Skeletal muscle satellite cell (primary cell): ENCODE measurements around the gene STX12. TPM values are rescaled to one million over a fixed set of nuclear protein-coding genes. Genes with fewer than 3 reads are reported as not detected.

Source experiments
- H3K27me3 ChIP-seq: 2 replicates; pipeline ENCODE4 v1.7.0; 2013; ENCODE audit warnings: low read length; ENCODE audit not compliant: control insufficient read depth, insufficient read depth
- H3K36me3 ChIP-seq: 2 replicates; pipeline ENCODE4 v1.7.0; 2013; ENCODE audit warnings: mild to moderate bottlenecking, control low read depth, low read length; ENCODE audit not compliant: insufficient read depth
- H3K4me1 ChIP-seq: 2 replicates; pipeline ENCODE4 v1.7.0; 2013; ENCODE audit warnings: low read length; ENCODE audit not compliant: control insufficient read depth, insufficient read depth
- H3K4me2 ChIP-seq: 2 replicates; pipeline ENCODE4 v1.7.0; 2013; ENCODE audit warnings: mild to moderate bottlenecking, low read length
- H3K4me3 ChIP-seq: 2 replicates; pipeline ENCODE4 v1.7.0; 2013; ENCODE audit warnings: low read length
- H3K9ac ChIP-seq: 2 replicates; pipeline ENCODE4 v1.7.0; 2013; ENCODE audit warnings: mild to moderate bottlenecking, low read depth, low read length, moderate library complexity
- H3K9me3 ChIP-seq: replicated peaks from 2 replicates; pipeline ENCODE4 v1.7.0; 2013; ENCODE audit warnings: mild to moderate bottlenecking, control low read depth, low read length
- small RNA-seq: library from RNA; depleted of rRNA; stranded (forward); fragments of <200 nt; gene quantifications from one replicate; pipeline ENCODE3, GENCODE V24; 2012

The STX12 gene

DNA sequence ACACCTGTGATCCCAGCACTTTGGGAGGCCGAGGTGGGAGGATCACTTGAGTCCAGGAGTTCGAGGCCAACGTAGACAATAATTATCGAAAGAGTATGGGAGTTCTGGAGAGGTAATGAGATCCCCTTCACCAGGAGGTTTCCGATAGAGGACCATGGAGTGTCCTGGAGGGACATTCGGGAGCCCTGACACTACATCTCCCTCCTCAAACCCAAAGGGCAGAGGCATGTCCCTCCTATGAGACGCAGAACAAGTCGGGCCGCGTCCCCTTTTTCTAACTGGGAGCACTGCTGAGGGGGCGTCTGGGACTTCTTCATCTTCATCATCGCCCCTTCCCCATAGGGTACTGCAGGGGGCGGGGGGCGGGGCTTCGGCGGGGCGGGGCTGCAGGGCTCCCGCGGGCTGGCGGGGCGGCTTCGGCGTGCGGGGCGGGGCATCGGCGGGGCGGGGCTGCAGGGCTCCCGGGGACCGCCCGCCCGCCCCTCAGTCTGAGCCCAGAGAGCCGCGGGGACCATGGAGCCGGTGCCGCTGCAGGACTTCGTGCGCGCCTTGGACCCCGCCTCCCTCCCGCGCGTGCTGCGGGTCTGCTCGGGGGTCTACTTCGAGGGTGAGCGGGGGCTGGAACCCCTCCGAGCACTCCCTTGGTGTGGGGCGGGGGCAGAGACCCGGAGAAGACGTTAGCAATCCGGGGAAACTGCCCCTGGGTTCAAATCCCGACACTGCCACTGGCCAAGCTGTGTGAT lies 99.2 kb downstream of the STX12 start, which contains the start of gene THEMIS2:
THEMIS2 (plus strand) TSS at position 486 of the 743 bp plus-strand sequence; CDS start at position 514, 28 bp downstream.
- peaks cover 19% of the 10 kb centered on the region for H3K4me1 ChIP-seq

DNA sequence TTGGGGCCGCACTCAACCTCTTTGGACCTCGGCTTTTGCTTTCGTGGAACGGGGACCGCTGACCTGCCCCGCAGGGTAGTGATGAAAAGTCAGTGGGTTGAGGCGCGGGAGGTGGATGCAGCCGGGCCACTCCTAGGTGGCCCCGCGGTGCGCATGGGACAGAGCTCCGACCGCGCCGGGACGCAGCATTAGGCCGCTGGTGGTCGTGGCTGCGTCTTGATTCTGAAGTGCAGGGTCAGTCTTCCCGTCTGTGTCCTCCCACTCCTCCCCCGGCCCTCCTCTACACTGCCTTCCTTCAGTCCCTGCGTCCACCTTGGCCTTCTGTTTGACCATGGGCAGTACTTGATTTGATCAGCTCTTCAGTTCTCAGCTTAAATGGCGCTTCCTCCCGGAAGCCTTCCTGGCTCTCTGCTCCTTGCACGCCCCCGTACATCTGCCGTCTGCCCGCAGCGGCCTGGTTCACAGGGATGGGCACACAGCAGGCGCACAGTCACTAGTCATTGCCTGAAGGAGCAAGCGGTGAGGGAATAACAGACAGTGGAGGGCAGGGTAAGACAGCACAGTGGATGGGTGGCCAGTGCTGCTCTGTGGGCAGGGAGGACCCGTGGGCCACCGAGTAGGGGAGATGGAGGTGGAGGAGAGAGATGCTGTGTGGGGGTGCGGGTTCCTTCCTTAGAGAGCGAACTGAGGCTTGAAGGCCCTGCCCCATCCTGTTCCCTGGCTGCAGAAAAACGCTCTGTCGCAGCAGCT lies 100.0 kb downstream of the STX12 start:
- H3K4me3 ChIP-seq, result peak overlapping the region; percentile 84
- peak overlapping the region; percentile 98 for H3K4me2 ChIP-seq
- peaks cover 19% of the 10 kb centered on the region for H3K4me1 ChIP-seq
- no peaks in the 10 kb centered on the region for H3K27me3 ChIP-seq
- H3K9me3 ChIP-seq, result no peaks in the 10 kb centered on the region
- peaks cover 2% of the 10 kb centered on the region for H3K36me3 ChIP-seq
- peak overlapping the region; percentile 84 for H3K9ac ChIP-seq

More for the DNA sequence above, 99.2 kb downstream of the STX12 start, which contains the start of gene THEMIS2:
- no peaks in the 10 kb centered on the region for H3K27me3 ChIP-seq
- peak within 1 kb of the TSS; percentile 84 for H3K4me3 ChIP-seq
- H3K36me3 ChIP-seq, result peaks cover 2% of the 10 kb centered on the region
- no peaks in the 10 kb centered on the region for H3K9me3 ChIP-seq
- H3K9ac ChIP-seq, result peak within 1 kb of the TSS; percentile 84
- peak within 1 kb of the TSS; percentile 98 for H3K4me2 ChIP-seq

DNA sequence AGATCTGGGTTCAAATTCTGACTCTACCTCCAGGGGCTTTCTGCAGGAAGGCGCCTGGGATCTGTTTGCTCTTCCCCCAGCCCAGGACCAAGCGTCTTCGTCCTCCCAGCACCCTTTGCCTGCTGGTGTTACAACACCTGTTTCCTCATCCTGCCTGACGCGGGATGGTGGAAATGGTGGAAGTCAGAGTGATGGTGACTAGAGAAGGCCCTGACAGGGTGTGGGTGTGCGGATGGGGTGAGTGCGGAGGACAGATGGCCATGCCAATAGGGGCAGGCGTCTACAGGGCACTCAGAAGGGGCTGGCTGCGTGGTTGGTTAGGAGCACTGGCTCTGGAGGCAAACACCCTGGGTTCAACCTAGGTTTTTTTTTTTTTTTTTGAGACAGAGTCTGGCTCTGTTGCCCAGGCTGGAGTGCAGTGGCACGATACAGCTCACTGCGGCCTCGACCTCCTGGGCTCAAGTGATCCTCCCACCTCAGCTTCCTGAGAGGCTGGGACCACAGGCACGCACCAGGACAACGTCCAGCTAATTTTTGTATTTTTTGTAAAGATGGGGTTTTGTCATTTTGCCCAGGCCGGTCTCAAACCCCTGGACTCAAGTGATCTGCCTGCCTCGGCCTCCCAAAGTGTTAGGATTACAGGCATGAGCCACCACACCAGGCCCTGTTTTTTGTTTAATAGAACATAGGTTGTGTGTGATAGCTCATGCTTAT lies 100.8 kb downstream of the STX12 start:
- H3K4me2 ChIP-seq, result peak overlapping the region; percentile 98
- no peaks in the 10 kb centered on the region for H3K9me3 ChIP-seq
- H3K36me3 ChIP-seq, result peaks cover 2% of the 10 kb centered on the region
- H3K4me1 ChIP-seq, result peaks cover 19% of the 10 kb centered on the region
- H3K27me3 ChIP-seq, result no peaks in the 10 kb centered on the region
- peak overlapping the region; percentile 84 for H3K4me3 ChIP-seq
- H3K9ac ChIP-seq, result peak overlapping the region; percentile 84

Small RNAs within 50 kb of the gene (small RNA-seq; reads per million reads assigned to genes)
- 0.77 reads per million, percentile 14 among the genes with 10 or more reads in this experiment for gene AL020997.2
- gene RNU6-1245P, result not detected
- 2,434 reads per million, percentile 99 among the genes with 10 or more reads in this experiment for gene SCARNA1
